Measurements from ENCODE around the gene IGFBP1. TPM values are rescaled to one million over a fixed set of nuclear protein-coding genes. Genes with fewer than 3 reads are reported as not detected.

IGFBP1 gene
- total and polyA plus RNA-seq, 2 experiments from 2014 or later = 0.50 to 1.3 TPM

- Histone ChIP-seq H3K9me2 (ENCODE audit: insufficient read depth) (no peaks in the 10 kb centered on the region), H3K4me1 (ENCODE audit: insufficient read depth) (peaks cover 11% of the 10 kb centered on the region; the same call in 1 of the 2 replicates), H3K79me2 (ENCODE audit: insufficient read depth) (peaks cover 53% of the 10 kb centered on the region), H3K4me3 (peak overlapping the region; percentile 99), H3K36me3 (ENCODE audit: low read depth) (peaks cover 82% of the 10 kb centered on the region), H3K27ac (peak overlapping the region; percentile 75), H3F3A (ENCODE audit: insufficient read depth) (peaks cover 89% of the 10 kb centered on the region), H3K9me3 (ENCODE audit: low read depth) (no peaks in the 10 kb centered on the region), H3K9ac (peak overlapping the region; percentile 96), H3K27me3 (replicated peaks; ENCODE audit: insufficient read depth) (no peaks in the 10 kb centered on the region), H4K20me1 (ENCODE audit: insufficient read depth) (peaks cover 30% of the 10 kb centered on the region), H2AFZ (no peak overlapping the region), H3K4me2 (ENCODE audit: unreplicated experiment) (peak overlapping the region; percentile 95)
- TF ChIP-seq EZH2 (IDR thresholded peaks at IDR 0.05; ENCODE audit: insufficient read depth, poor library complexity, severe bottlenecking) (no peak), EZH2phosphoT487 (IDR thresholded peaks at IDR 0.05; ENCODE audit: insufficient read depth, low read depth) (no peak)
- no peak for DNase-seq
- in situ Hi-C loops (cut with MboI) = loop anchor here (25.0 kb wide), 2 partner anchors 820 to 1270 kb away; no protein-coding TSS in a partner anchor
- WGBS, 2 experiments (ENCODE audit: low coverage in 1 of 2, low lambda C conversion rate in 2 of 2, missing lambda C conversion rate in 2 of 2) = 84 to 86% methylated on average over 14 of the region's 14 CpGs
These were observed 28.8 kb downstream of the IGFBP1 start for GRCh38 chr7:45917064-45917463.

DNA sequence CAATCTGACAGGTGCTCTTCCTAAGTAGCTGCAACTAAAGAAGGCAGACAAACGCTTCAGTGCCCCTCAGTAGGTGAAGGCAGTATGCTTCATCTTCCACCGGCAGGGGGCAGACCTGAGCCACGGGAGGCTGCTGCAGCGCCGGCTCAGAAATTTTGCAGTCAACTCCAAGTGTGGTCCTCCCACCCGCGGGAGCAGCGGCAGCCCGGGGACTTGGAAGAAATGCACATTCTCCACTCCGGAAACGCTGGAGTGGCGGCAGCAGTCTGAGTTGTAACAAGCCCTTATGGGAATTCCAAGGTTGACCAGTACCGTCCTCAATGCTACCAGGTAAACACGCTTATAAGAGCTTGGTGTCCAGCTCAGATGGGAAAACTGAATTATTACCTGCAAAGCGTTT is 29.4 kb downstream of the IGFBP1 start:
- H4K20me1 ChIP-seq (ENCODE audit: insufficient read depth) = peaks cover 28% of the 10 kb centered on the region
- 6 to 8% methylated on average over 15 of the region's 15 CpGs for WGBS, 2 experiments (ENCODE audit: low coverage in 1 of 2, low lambda C conversion rate in 2 of 2, missing lambda C conversion rate in 2 of 2)

DNA sequence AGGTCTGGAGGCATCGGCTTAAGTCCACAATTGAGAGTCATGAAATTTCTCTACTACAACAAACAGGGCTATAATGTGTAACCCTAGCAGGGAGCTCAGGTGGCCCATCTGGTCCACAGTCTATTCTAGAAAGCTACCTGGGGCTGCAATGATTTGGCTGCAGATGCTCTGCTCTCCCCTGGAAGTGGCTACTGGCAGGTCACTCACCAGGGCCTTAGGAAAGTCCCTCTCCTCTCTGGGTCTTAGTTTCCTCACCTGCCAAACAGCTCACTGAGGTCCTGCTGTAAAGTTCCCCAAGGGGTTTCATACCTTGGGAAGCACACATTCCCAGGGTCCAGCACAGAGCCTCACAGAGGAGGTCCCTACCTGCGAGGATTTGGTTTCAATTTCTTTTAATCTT is 30.3 kb downstream of the IGFBP1 start:
- TF ChIP-seq EZH2 (IDR thresholded peaks at IDR 0.05; ENCODE audit: insufficient read depth, poor library complexity, severe bottlenecking) (no peak), EZH2phosphoT487 (IDR thresholded peaks at IDR 0.05; ENCODE audit: insufficient read depth, low read depth) (no peak)
- peaks cover 23% of the 10 kb centered on the region for H3K4me1 ChIP-seq (ENCODE audit: insufficient read depth)
- peak overlapping the region; percentile 96 for H3K9ac ChIP-seq
- no peak for DNase-seq
- no peaks in the 10 kb centered on the region for H3K9me2 ChIP-seq (ENCODE audit: insufficient read depth)
- peak overlapping the region; percentile 95 for H3K4me2 ChIP-seq (ENCODE audit: unreplicated experiment)
- peaks cover 53% of the 10 kb centered on the region for H3K79me2 ChIP-seq (ENCODE audit: insufficient read depth)
- peak overlapping the region; percentile 75 for H3K27ac ChIP-seq
- H3F3A ChIP-seq (ENCODE audit: insufficient read depth) = peaks cover 87% of the 10 kb centered on the region
- WGBS, 2 experiments (ENCODE audit: low coverage in 1 of 2, low lambda C conversion rate in 2 of 2, missing lambda C conversion rate in 2 of 2) = 87 to 100% methylated on average over 2 of the region's 2 CpGs
- H3K9me3 ChIP-seq (ENCODE audit: low read depth) = no peaks in the 10 kb centered on the region
- peak overlapping the region; percentile 99 for H3K4me3 ChIP-seq
- in situ Hi-C loops (cut with MboI) = loop anchor here (25.0 kb wide), 2 partner anchors 819 to 1269 kb away; no protein-coding TSS in a partner anchor
- H2AFZ ChIP-seq = no peak overlapping the region
- H4K20me1 ChIP-seq (ENCODE audit: insufficient read depth) = peaks cover 23% of the 10 kb centered on the region
- H3K36me3 ChIP-seq (ENCODE audit: low read depth) = peaks cover 68% of the 10 kb centered on the region
- H3K27me3 ChIP-seq (replicated peaks; ENCODE audit: insufficient read depth) = no peaks in the 10 kb centered on the region

More for the DNA sequence above, 29.4 kb downstream of the IGFBP1 start:
- peak overlapping the region; percentile 99 for H3K4me3 ChIP-seq
- H3K79me2 ChIP-seq (ENCODE audit: insufficient read depth) = peaks cover 53% of the 10 kb centered on the region
- H2AFZ ChIP-seq = no peak overlapping the region
- in situ Hi-C loops (cut with MboI) = loop anchor here (25.0 kb wide), 2 partner anchors 820 to 1270 kb away; no protein-coding TSS in a partner anchor
- TF ChIP-seq EZH2phosphoT487 (IDR thresholded peaks at IDR 0.05; ENCODE audit: insufficient read depth, low read depth) (no peak), EZH2 (IDR thresholded peaks at IDR 0.05; ENCODE audit: insufficient read depth, poor library complexity, severe bottlenecking) (no peak)
- peaks cover 89% of the 10 kb centered on the region for H3F3A ChIP-seq (ENCODE audit: insufficient read depth)
- no peaks in the 10 kb centered on the region for H3K27me3 ChIP-seq (replicated peaks; ENCODE audit: insufficient read depth)
- peak; percentile 90 for DNase-seq
- peaks cover 77% of the 10 kb centered on the region for H3K36me3 ChIP-seq (ENCODE audit: low read depth)
- H3K27ac ChIP-seq = peak overlapping the region; percentile 75
- H3K4me1 ChIP-seq (ENCODE audit: insufficient read depth) = peaks cover 15% of the 10 kb centered on the region
- H3K9me3 ChIP-seq (ENCODE audit: low read depth) = no peaks in the 10 kb centered on the region
- H3K9me2 ChIP-seq (ENCODE audit: insufficient read depth) = no peaks in the 10 kb centered on the region
- H3K9ac ChIP-seq = peak overlapping the region; percentile 96
- H3K4me2 ChIP-seq (ENCODE audit: unreplicated experiment) = peak overlapping the region; percentile 95

DNA sequence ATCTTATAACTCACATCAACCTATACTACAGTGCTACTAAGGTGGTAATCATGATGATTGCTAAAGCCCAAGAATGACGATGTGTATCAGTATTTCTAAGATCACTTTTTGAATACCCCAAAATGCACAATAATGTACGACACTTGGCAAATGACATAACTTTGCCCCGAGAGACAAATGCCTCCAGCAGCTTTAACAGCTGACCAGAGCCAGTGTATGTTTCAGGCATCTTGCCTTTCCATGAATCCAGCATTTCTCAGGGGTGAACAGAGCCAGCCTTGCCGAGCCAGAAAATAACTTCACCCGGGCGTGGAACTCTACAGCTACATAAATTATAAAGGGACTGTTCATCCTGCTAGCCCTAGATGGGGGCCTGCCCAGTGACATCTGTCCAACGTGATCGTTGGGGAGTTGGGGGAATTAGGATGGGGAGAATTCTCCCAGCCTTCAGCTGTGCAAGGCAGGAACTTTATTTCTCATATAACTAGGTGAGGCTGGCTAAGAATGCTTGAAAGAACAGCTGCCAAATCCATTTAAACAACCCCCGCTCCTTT is 31.0 kb downstream of the IGFBP1 start:
- in situ Hi-C loops (cut with MboI) = loop anchor here (25.0 kb wide), 2 partner anchors 818 to 1268 kb away; no protein-coding TSS in a partner anchor
- TF ChIP-seq EZH2 (IDR thresholded peaks at IDR 0.05; ENCODE audit: insufficient read depth, poor library complexity, severe bottlenecking) = no peak
- TF ChIP-seq EZH2phosphoT487 (IDR thresholded peaks at IDR 0.05; ENCODE audit: insufficient read depth, low read depth) = no peak
- H3K27ac ChIP-seq = peak overlapping the region; percentile 75

More for the DNA sequence above, 31.0 kb downstream of the IGFBP1 start:
- no peaks in the 10 kb centered on the region for H3K27me3 ChIP-seq (replicated peaks; ENCODE audit: insufficient read depth)
- no peaks in the 10 kb centered on the region for H3K9me2 ChIP-seq (ENCODE audit: insufficient read depth)
- H3K4me2 ChIP-seq (ENCODE audit: unreplicated experiment) = peak overlapping the region; percentile 95
- DNase-seq = peak; percentile 44
- H2AFZ ChIP-seq = no peak overlapping the region
- H3K36me3 ChIP-seq (ENCODE audit: low read depth) = peaks cover 61% of the 10 kb centered on the region
- peaks cover 21% of the 10 kb centered on the region for H4K20me1 ChIP-seq (ENCODE audit: insufficient read depth)
- H3K4me1 ChIP-seq (ENCODE audit: insufficient read depth) = peaks cover 31% of the 10 kb centered on the region
- WGBS, 2 experiments (ENCODE audit: low coverage in 1 of 2, low lambda C conversion rate in 2 of 2, missing lambda C conversion rate in 2 of 2) = 2 to 4% methylated on average over 9 of the region's 9 CpGs
- peaks cover 86% of the 10 kb centered on the region for H3F3A ChIP-seq (ENCODE audit: insufficient read depth)
- peaks cover 53% of the 10 kb centered on the region for H3K79me2 ChIP-seq (ENCODE audit: insufficient read depth)
- peak overlapping the region; percentile 96 for H3K9ac ChIP-seq
- H3K4me3 ChIP-seq = peak overlapping the region; percentile 99
- no peaks in the 10 kb centered on the region for H3K9me3 ChIP-seq (ENCODE audit: low read depth)

Measured in GM23248 (cell line).